Femur (tissue), 1 donor: ENCODE data around the gene CFAP210.
"Not testable (repeated sequence)": the region's sequence is repeated elsewhere in the genome, so short reads cannot be mapped to it uniquely, and the experiment has no call there.

ENCODE experiments used
- DNase-seq: peaks from one replicate; pipeline ENCODE4 v3.0.0-alpha.2; 2017

The CFAP210 gene

DNA sequence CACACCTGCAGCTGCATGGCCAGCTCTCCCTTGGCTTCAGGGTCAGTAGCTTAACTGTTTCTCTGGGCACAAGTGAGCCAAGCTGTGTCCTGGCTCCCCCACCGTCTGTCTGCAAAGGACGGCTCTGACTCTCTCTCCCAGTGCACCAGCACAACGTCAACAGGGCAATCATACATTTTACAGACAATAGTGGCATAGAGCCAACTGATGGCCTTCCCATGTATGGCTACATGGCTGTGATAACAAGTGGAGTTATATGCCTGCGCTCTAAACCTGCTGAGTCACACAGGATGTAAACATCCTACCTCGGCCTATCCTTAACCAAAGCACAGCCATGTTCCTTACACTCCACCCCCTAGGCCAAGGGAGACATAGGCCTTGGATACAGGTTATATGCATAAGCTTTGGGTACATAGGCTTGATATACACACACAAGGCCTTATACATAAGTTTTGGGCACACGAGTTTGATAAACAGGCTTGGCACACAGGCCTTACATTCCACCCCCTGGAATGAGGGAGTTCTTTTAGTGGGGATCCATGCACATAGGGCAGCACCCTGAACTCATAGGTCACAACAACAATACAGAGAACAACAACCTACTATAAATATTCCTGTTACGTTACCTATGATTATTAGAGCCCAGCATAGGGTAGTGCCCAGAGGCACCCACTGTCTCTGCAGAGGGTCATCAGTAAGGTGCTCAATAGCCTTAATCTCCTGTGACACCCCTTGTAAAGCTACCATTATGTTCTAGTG lies 17.7 kb upstream of the CFAP210 start:
- no peak for DNase-seq

DNA sequence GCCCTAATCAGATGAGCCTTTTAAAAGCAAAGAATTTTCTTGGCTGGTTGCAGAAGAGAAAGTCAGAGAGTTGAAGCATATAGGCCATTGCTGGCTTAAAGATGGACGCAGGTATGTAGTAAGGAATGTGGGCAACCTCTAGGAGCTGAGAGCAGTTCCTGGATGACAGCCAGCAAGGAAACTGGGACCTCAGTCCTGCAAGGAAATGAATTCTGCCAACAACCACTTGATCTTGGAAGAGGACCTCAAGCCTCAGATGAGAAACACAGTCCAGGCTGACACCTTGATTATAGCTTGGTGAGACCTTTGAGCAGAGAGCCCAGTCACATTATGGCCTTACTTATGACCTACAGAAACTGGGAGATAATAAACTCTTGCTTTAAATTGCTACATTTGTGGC lies 15.8 kb upstream of the CFAP210 start:
- DNase-seq: no peak

- DNase-seq: no peak
Observed at GRCh38 chr2:169709331-169709730, 15.1 kb upstream of the CFAP210 start.

DNA sequence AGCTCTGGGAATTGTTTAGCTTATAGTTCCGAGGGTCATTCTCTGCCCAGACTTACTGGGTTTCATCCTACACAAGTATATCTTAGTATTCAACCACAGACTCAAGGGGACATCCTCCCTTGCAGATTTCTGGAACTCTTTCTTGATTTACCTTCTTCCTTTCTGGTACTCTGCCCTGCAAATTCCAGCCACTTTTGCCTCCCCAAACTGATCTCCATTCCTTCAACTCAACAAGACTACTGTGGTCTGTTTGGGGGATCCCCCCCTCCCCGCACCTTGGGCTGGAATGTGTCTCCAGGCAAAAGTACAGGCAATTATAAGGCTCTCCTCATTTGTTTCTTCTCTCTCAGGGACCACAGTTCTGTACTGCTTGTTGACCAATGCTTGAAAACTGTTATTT lies 13.4 kb upstream of the CFAP210 start:
- DNase-seq: no peak

- DNase-seq: no peak
Observed at GRCh38 chr2:169705927-169706326, 11.7 kb upstream of the CFAP210 start.

- DNase-seq: no peak
Observed at GRCh38 chr2:169704160-169704708, 10.0 kb upstream of the CFAP210 start.

GRCh38 chr2:169702996-169703395 lies 8.8 kb upstream of the CFAP210 start:
- peak; percentile 26 for DNase-seq

- not testable (repeated sequence) for DNase-seq
Observed at GRCh38 chr2:169699173-169699572, 5.0 kb upstream of the CFAP210 start.

- no peak for DNase-seq
Observed at GRCh38 chr2:169696381-169696780, 2.2 kb upstream of the CFAP210 start.

- no peak for DNase-seq
Observed at GRCh38 chr2:169694894-169695260, 672 bp upstream of the CFAP210 start.

DNA sequence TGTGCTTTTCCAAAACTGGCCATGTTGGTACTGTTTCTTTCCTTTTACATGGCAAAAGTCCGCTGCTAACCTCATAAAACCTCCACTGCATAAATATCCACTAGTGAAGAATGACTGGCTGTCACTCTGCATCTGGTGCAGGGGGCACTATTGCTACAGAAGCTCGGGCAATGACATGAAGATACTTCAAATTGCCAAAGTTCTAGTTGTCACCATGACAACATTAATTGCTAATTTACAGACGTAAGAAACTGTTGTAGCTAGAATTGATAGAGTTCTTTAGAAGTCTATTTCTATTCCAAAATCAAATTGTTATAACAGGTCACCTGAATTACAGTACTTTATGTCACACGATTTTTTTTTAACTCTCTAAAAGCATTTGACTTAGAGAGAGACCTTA lies 845 bp downstream of the CFAP210 start:
- DNase-seq: peak; percentile 38

DNA sequence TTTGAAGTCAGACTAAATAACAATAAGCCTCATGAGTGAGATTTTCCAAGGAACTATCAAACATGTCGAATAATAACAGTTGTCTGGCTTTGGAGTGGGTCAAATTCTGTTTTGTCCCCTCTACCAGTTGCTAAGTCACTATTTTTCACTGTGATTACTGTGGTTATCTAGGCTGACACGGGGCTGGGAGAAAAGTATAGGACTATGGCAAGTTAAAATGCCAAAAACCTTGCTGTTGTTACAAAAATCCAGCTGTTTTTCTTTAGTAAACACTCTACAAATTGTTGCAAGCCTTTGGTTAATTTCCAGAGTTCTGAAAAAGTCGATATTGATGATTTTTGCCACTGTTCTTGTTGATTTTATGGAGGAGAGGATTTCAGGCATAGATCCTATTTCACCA lies 1.5 kb downstream of the CFAP210 start:
- no peak for DNase-seq

DNA sequence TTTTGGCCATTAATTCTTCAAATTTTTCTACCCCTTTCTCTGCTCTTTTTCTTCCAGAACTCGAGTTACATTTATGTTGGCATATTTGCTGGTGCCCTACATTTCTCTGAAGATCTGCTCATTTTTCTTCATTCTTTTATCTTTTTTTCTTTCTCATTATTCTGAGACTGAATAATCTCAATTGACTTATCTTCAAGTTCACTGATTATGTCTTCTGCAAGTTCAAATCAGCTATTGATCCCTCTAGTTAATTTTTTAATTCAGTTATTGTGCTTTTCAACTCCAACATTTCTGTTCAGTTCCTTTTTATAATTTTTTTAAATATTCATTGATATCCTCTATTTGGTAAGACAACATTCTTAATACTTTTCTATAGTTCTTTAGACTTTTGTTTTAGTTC lies 3.2 kb downstream of the CFAP210 start:
- no peak for DNase-seq

GRCh38 chr2:169687943-169688342 lies 6.3 kb downstream of the CFAP210 start:
- DNase-seq: not testable (repeated sequence)

- DNase-seq: not testable (repeated sequence)
Observed at GRCh38 chr2:169686825-169687224, 7.4 kb downstream of the CFAP210 start.

GRCh38 chr2:169684712-169685111 lies 9.5 kb downstream of the CFAP210 start:
- not testable (repeated sequence) for DNase-seq

- DNase-seq: no peak
Observed at GRCh38 chr2:169684135-169684565, 10.1 kb downstream of the CFAP210 start.

DNA sequence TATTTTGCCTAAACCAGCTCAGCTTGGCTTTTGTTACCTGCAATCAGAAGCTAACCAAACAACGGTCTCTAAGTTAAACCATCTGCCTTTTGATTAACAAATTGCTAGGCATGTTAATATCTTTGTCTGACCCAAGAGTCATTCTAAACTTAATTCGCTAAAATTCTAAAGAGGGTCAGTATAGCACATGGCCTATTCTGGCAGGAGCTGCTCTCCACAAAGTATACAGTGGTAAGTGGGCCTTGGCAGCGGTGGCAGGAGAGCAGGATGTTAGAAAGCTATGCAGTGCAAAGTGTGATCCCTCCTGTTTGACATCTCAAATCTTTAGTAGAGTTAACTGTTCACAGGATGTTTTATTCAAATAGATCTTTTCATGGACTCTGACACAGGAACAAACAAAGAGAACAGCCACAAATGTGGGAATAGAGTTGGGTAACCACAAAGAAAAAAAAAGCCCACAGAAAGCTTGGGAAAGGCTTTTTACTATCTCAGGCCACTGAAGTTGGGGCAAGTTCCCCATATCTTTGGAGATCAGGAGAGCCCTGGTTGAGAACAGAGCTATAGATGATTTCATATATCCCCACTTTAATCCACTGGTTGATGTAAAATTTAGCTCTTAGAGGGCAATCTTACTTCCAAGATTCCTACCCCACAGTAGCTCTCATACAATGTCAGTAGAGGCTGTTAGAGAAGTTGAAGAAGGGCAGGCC lies 10.6 kb downstream of the CFAP210 start:
- DNase-seq: no peak

- no peak for DNase-seq
Observed at GRCh38 chr2:169683054-169683424, 11.2 kb downstream of the CFAP210 start.

GRCh38 chr2:169676850-169677249 lies 17.4 kb downstream of the CFAP210 start:
- no peak for DNase-seq

- DNase-seq: no peak
Observed at GRCh38 chr2:169676357-169676756, 17.8 kb downstream of the CFAP210 start.

DNA sequence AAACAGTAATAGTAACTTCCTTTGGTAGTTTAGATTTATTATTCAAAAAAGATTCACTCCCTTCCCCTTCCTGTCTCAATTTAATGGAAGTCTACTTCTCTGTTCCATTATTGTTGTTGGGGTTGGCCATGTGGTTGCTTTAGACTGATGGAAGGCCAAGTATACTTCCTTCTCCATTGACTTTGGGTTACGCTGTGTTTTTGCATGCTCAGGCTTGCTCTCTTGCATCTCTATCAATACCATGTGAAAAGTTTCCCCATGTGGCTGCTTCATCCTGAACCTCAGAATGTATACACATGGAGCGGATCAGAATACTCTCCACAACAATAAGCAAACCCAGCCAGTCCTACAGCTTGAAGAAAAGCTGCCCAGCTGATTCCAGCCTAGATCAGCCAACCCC lies 20.3 kb downstream of the CFAP210 start:
- DNase-seq: no peak

DNA sequence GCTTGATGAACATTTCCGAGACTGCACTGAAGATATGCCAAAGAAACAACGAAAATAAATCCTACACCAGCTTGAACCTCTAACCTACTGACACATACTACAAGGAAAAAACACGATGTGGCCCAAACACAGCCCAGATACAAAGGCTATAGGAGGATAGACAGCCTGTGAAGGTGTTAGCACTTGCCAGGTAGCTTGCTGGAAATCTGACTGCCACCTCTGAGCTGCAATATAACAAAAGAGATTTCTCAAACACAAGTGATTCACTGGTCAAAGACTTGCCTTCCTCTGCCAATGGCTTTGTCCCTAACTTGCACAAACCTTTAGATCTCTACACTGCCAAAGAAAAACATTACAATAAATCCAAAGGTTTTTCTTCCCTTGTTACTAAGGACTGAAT lies 21.1 kb downstream of the CFAP210 start:
- DNase-seq: no peak

GRCh38 chr2:169672406-169672805 lies 21.8 kb downstream of the CFAP210 start:
- DNase-seq: no peak
